Neural progenitor cell (in vitro differentiated cells): ENCODE results near the gene LRP2BP.

Experiments
- EZH2 ChIP-seq: fragments of 200-600 bp; sonication (generic); IDR thresholded peaks from 2 replicates; pipeline ENCODE4 v1.6.1; 2017; ENCODE audit warnings: antibody characterized with exemption, mild to moderate bottlenecking, moderate library complexity
- EZH2phosphoT487 ChIP-seq: fragments of 200-600 bp; sonication (generic); IDR thresholded peaks from 2 replicates; pipeline ENCODE4 v1.6.1; 2017; ENCODE audit warnings: antibody characterized with exemption
- TF ChIP-seq, protein P1 (sequence below): fragments of 200-600 bp; sonication (generic); IDR thresholded peaks from 2 replicates; pipeline ENCODE4 v1.5.1; 2017; ENCODE audit warnings: antibody characterized with exemption, mild to moderate bottlenecking

DNA sequence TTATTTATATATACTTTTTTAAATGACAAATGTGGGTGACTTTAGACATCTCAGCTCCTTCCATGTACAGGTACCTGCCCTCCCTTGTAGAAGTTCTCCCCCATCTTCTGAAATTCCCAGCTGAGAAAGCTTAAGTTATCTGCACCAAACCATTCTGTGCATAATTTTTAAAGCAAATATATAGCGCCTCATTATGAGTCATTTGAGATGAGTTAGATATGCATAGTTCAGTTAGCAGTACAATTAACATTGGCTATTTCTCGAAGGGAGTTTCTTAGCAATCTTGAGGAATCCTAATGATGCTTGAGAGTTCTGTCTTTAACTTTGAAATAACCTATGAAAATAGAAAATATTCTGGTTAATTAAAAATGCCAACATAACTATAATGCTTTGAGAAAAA is 49.5 kb upstream of the LRP2BP start:
- TF ChIP-seq, protein P1, sequence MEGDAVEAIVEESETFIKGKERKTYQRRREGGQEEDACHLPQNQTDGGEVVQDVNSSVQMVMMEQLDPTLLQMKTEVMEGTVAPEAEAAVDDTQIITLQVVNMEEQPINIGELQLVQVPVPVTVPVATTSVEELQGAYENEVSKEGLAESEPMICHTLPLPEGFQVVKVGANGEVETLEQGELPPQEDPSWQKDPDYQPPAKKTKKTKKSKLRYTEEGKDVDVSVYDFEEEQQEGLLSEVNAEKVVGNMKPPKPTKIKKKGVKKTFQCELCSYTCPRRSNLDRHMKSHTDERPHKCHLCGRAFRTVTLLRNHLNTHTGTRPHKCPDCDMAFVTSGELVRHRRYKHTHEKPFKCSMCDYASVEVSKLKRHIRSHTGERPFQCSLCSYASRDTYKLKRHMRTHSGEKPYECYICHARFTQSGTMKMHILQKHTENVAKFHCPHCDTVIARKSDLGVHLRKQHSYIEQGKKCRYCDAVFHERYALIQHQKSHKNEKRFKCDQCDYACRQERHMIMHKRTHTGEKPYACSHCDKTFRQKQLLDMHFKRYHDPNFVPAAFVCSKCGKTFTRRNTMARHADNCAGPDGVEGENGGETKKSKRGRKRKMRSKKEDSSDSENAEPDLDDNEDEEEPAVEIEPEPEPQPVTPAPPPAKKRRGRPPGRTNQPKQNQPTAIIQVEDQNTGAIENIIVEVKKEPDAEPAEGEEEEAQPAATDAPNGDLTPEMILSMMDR = no peak
- no peak for TF ChIP-seq EZH2phosphoT487
- TF ChIP-seq EZH2 = no peak
